Measurements from ENCODE around the gene DMTF1.
A peak's percentile ranks its signal among the peaks of the same experiment; 100 is the strongest.

DMTF1 gene

DNA sequence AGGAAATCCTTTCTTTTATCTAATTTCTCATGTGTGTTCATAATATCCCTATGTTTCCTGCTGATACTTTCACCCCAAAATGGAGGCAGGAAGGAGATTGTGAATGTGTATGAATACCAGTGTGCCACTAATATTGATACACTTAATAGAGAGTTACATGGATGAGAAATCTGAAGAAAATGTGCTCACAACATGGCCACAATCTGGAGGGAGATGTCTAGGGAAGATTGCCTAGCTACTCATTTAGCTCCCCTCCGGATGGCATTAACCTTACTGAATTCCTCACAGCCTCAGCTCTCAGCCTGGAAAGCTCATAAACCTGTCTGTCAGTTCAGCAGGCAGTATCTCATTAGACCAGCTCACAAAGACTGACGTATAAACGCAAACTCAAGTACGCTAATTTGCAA, 23.4 kb upstream of the DMTF1 start:
- Mint-ChIP-seq H3K27me3 (no peaks in the 10 kb centered on the region), H3K36me3 (no peaks in the 10 kb centered on the region), H3K4me3 (no peak overlapping the region), H3K4me1 (no peaks in the 10 kb centered on the region), H3K9me3 (no peaks in the 10 kb centered on the region), H3K27ac (no peak overlapping the region)
- no peak for DNase-seq
- CTCF ChIA-PET, result interaction anchor here (1.2 to 1.4 kb wide), 2 partner anchors 8 to 108 kb away, joined by 3 to 4 read pairs; no protein-coding TSS in a partner anchor

- no peak overlapping the region for H3K27ac Mint-ChIP-seq
- no peaks in the 10 kb centered on the region for H3K36me3 Mint-ChIP-seq
- peaks cover 2% of the 10 kb centered on the region for H3K4me1 Mint-ChIP-seq
- H3K4me3 Mint-ChIP-seq, result no peak overlapping the region
- CTCF ChIA-PET, result interaction anchor here (1.2 to 1.4 kb wide), 2 partner anchors 9 to 107 kb away, joined by 3 to 4 read pairs; no protein-coding TSS in a partner anchor
- no peak for DNase-seq
- H3K27me3 Mint-ChIP-seq, result no peaks in the 10 kb centered on the region
- no peaks in the 10 kb centered on the region for H3K9me3 Mint-ChIP-seq
These were observed 22.9 kb upstream of the DMTF1 start for GRCh38 chr7:87129332-87129731.

GRCh38 chr7:87129848-87130247, 22.4 kb upstream of the DMTF1 start:
- H3K4me1 Mint-ChIP-seq, result peaks cover 2% of the 10 kb centered on the region
- H3K9me3 Mint-ChIP-seq, result no peaks in the 10 kb centered on the region
- H3K36me3 Mint-ChIP-seq, result no peaks in the 10 kb centered on the region
- CTCF ChIA-PET, result interaction anchor here (1.4 kb wide), 1 partner anchor 107 kb away, joined by 4 read pairs; no protein-coding TSS in a partner anchor
- H3K4me3 Mint-ChIP-seq, result no peak overlapping the region
- H3K27ac Mint-ChIP-seq, result no peak overlapping the region
- DNase-seq, result no peak
- no peaks in the 10 kb centered on the region for H3K27me3 Mint-ChIP-seq

DNA sequence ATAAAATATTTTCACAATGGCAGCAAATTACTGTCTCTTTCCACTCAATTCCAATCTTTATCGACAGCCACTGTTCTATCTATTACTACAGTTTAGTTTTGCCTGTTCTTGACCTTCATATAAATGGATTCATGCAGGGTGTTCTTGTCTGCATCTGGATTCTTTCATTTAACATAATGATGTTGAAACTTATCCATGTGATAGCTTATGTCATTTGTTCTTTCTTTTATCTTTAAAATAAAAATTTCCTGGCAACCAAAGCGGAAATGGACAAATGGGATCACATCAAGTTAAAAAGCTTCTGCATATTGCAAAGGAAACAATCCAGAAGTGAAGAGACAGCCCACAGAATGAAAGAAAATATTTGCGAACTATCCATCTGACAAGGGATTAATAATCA, 20.5 kb upstream of the DMTF1 start:
- Mint-ChIP-seq H3K9me3 (no peaks in the 10 kb centered on the region), H3K27me3 (no peaks in the 10 kb centered on the region), H3K27ac (no peak overlapping the region), H3K36me3 (no peaks in the 10 kb centered on the region), H3K4me1 (peaks cover 2% of the 10 kb centered on the region), H3K4me3 (no peak overlapping the region)
- no peak for DNase-seq
- CTCF ChIA-PET, result no interaction called here

- Mint-ChIP-seq H3K9me3 (no peaks in the 10 kb centered on the region), H3K27me3 (peaks cover 4% of the 10 kb centered on the region), H3K4me1 (peaks cover 2% of the 10 kb centered on the region), H3K36me3 (no peaks in the 10 kb centered on the region), H3K27ac (no peak overlapping the region), H3K4me3 (no peak overlapping the region)
- CTCF ChIA-PET, result no interaction called here
- no peak for DNase-seq
These were observed 15.0 kb upstream of the DMTF1 start for GRCh38 chr7:87137271-87137670.

GRCh38 chr7:87139514-87139913, 12.7 kb upstream of the DMTF1 start:
- H3K9me3 Mint-ChIP-seq, result no peaks in the 10 kb centered on the region
- H3K27ac Mint-ChIP-seq, result no peak overlapping the region
- DNase-seq, result no peak
- CTCF ChIA-PET, result interaction anchor here (0.6 to 1.0 kb wide), 2 partner anchors 97 to 212 kb away, joined by 3 read pairs; no protein-coding TSS in a partner anchor
- H3K4me3 Mint-ChIP-seq, result no peak overlapping the region
- H3K27me3 Mint-ChIP-seq, result peaks cover 4% of the 10 kb centered on the region
- H3K4me1 Mint-ChIP-seq, result peaks cover 4% of the 10 kb centered on the region
- no peaks in the 10 kb centered on the region for H3K36me3 Mint-ChIP-seq

- H3K27me3 Mint-ChIP-seq, result peaks cover 4% of the 10 kb centered on the region
- H3K9me3 Mint-ChIP-seq, result no peaks in the 10 kb centered on the region
- CTCF ChIA-PET, result interaction anchor here (0.6 to 1.0 kb wide), 2 partner anchors 96 to 213 kb away, joined by 3 read pairs; no protein-coding TSS in a partner anchor
- no peak overlapping the region for H3K27ac Mint-ChIP-seq
- no peaks in the 10 kb centered on the region for H3K36me3 Mint-ChIP-seq
- DNase-seq, result no peak
- H3K4me1 Mint-ChIP-seq, result peaks cover 5% of the 10 kb centered on the region
- no peak overlapping the region for H3K4me3 Mint-ChIP-seq
These were observed 11.9 kb upstream of the DMTF1 start for GRCh38 chr7:87140271-87140748.

DNA sequence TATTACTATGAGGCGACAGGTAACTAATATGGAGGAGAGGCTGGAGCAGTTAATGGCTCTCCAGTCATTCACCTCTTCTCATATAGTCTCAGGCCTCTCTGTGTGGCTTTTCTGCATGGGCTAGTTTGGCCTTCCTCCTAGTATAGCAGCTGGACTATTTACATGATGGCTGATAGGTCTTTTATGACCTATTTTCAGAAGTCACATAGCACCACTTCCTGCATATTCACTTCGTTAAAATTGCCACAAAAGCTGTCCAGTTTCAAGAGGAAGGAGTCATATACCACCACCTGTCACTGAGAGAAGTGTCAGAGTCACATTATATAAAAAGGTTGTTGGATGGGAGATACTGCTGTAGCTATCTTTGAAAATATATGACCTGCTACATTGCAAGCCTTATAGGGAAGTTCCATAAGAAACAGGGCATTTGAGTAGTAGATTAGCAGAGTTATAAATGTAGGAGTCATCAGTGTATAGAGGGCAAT, 8.0 kb upstream of the DMTF1 start:
- peaks cover 5% of the 10 kb centered on the region for H3K4me1 Mint-ChIP-seq
- DNase-seq, result no peak
- H3K27ac Mint-ChIP-seq, result no peak overlapping the region
- H3K27me3 Mint-ChIP-seq, result no peaks in the 10 kb centered on the region
- CTCF ChIA-PET, result no interaction called here
- H3K36me3 Mint-ChIP-seq, result no peaks in the 10 kb centered on the region
- no peak overlapping the region for H3K4me3 Mint-ChIP-seq
- H3K9me3 Mint-ChIP-seq, result no peaks in the 10 kb centered on the region

DNA sequence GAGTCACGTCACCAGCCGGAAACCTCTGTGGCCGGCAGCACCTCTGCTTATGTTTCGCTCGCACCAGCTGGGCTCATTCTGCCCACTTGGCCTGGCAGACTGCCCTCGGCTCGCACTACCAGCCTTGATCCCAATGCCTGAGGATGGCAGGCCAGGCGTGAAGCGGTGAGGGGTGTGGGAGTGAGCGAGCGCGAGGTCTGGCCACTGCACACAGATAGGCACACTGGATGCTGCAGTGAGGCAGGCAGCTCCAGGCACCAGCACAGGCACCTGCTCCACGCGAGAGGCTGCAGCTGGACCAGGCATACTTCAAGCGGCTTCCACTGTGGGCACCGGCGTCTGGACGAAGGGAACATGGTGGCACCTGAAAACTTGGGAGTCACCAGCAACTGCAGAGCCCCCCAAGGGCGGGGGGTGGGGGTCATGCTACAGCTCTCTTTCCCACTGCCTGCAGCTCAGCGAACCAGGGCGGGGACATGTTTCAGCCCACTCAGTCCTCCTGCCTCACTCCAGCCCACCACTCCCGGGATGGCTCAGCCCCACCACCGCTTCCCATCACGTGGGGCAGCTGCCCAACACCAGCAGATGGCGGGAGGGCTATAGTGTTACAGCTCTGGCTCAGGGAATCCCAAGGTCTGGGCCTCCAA, 5.4 kb upstream of the DMTF1 start:
- CTCF ChIA-PET, result interaction anchor here (1.7 to 5.0 kb wide), 5 partner anchors 197 to 270 kb away, joined by 3 to 79 read pairs (median 10); no protein-coding TSS in a partner anchor
- Mint-ChIP-seq H3K27me3 (no peaks in the 10 kb centered on the region), H3K4me1 (peaks cover 12% of the 10 kb centered on the region), H3K36me3 (peaks cover 1% of the 10 kb centered on the region), H3K27ac (no peak overlapping the region), H3K4me3 (no peak overlapping the region), H3K9me3 (no peaks in the 10 kb centered on the region)
- DNase-seq, result no peak

- Mint-ChIP-seq H3K9me3 (no peaks in the 10 kb centered on the region), H3K4me3 (no peak overlapping the region), H3K27ac (no peak overlapping the region), H3K36me3 (peaks cover 3% of the 10 kb centered on the region), H3K4me1 (peaks cover 15% of the 10 kb centered on the region), H3K27me3 (no peaks in the 10 kb centered on the region)
- DNase-seq, result no peak
- CTCF ChIA-PET, result interaction anchor here (1.2 to 5.0 kb wide), 11 partner anchors 51 to 269 kb away, joined by 3 to 79 read pairs (median 9); no protein-coding TSS in a partner anchor
These were observed 4.8 kb upstream of the DMTF1 start for GRCh38 chr7:87147500-87147899.

- no peak overlapping the region for H3K4me3 Mint-ChIP-seq
- no peak for DNase-seq
- CTCF ChIA-PET, result interaction anchor here (0.6 to 5.0 kb wide), 26 partner anchors 11 to 1151 kb away, joined by 3 to 79 read pairs (median 5); partner anchors contain the start of gene ELAPOR2
These were observed 3.8 kb upstream of the DMTF1 start for GRCh38 chr7:87148332-87148955.

GRCh38 chr7:87151002-87151728, 1.1 kb upstream of the DMTF1 start:
- peak overlapping the region; percentile 95 for H3K4me3 Mint-ChIP-seq
- CTCF ChIA-PET, result interaction anchor here (1.1 to 5.0 kb wide), 3 partner anchors 63 to 225 kb away, joined by 3 to 79 read pairs (median 5); no protein-coding TSS in a partner anchor
- H3K9me3 Mint-ChIP-seq, result no peaks in the 10 kb centered on the region
- H3K27ac Mint-ChIP-seq, result peak overlapping the region; percentile 97
- DNase-seq, result no peak
- peaks cover 22% of the 10 kb centered on the region for H3K36me3 Mint-ChIP-seq
- no peaks in the 10 kb centered on the region for H3K27me3 Mint-ChIP-seq
- H3K4me1 Mint-ChIP-seq, result peaks cover 37% of the 10 kb centered on the region

More at GRCh38 chr7:87148332-87148955, 3.8 kb upstream of the DMTF1 start:
- H3K27me3 Mint-ChIP-seq, result no peaks in the 10 kb centered on the region
- no peaks in the 10 kb centered on the region for H3K9me3 Mint-ChIP-seq
- peaks cover 18% of the 10 kb centered on the region for H3K4me1 Mint-ChIP-seq
- H3K27ac Mint-ChIP-seq, result no peak overlapping the region
- H3K36me3 Mint-ChIP-seq, result peaks cover 6% of the 10 kb centered on the region

DNA sequence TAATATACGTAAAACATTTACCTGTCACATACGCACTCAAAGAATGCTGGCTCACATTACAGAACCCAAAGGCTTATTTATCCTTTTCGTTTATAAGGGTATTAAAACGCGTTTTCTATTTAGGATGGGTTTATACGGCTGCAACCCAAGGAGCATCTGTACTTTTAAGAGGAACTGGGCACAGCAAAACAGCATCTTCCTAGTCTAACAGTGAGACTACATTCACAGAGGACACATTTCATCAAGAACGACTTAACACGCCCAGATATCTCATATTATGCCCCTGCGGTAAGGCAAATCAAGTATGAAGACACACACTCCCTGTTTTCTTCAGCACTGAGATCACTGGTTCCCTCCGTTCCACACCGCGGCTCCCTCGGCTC, 533 bp upstream of the DMTF1 start:
- no peaks in the 10 kb centered on the region for H3K9me3 Mint-ChIP-seq
- CTCF ChIA-PET, result interaction anchor here (0.8 to 1.8 kb wide), 6 partner anchors 61 to 225 kb away, joined by 3 to 5 read pairs (median 3); partner anchors contain the start of gene TMEM243
- H3K4me3 Mint-ChIP-seq, result peak overlapping the region; percentile 95
- peaks cover 42% of the 10 kb centered on the region for H3K4me1 Mint-ChIP-seq
- H3K36me3 Mint-ChIP-seq, result peaks cover 23% of the 10 kb centered on the region
- H3K27me3 Mint-ChIP-seq, result no peaks in the 10 kb centered on the region
- H3K27ac Mint-ChIP-seq, result peak overlapping the region; percentile 97
- DNase-seq, result no peak

Data from activated naive CD4-positive, alpha-beta T cell treated with anti-CD3 and anti-CD28 coated beads, Interleukin-2, amount 10 ng/mL, durations not matched to agents 7 days and 5 days (primary cell).